GM12878 (cell line): ENCODE measurements around the gene NAA38. TPM values are rescaled to one million over a fixed set of nuclear protein-coding genes. Genes with fewer than 3 reads are reported as not detected.

Experiments
- ATF2 ChIP-seq: IDR thresholded peaks from 2 replicates; pipeline ENCODE4 v1.6.1; 2012; ENCODE audit warnings: low read length, inconsistent platforms
- BHLHE40 ChIP-seq, 2 experiments: fragments of 450-650 bp in 1 of 2; IDR thresholded peaks; 2 replicates each; pipeline ENCODE4 v1.6.1; 2011 to 2017; ENCODE audit warnings: low read depth in 2 of 2, borderline replicate concordance in 1 of 2, improper control_type of control experiment in 1 of 2, low read length in 1 of 2, mild to moderate bottlenecking in 1 of 2
- BRCA1 ChIP-seq: IDR thresholded peaks from 2 replicates; pipeline ENCODE4 v1.6.1; 2011; ENCODE audit warnings: low read depth, low read length, improper control_type of control experiment
- CREM ChIP-seq: IDR thresholded peaks from 2 replicates; pipeline ENCODE4 v1.6.1; 2014; ENCODE audit warnings: antibody characterized with exemption, low read depth
- EGR1 ChIP-seq, 2 experiments: IDR thresholded peaks; 1 replicate in 1 of 2; 2 replicates in 1 of 2; pipeline ENCODE4 v1.6.1; 2011 to 2012; ENCODE audit warnings: low read depth in 2 of 2, low read length in 2 of 2, borderline replicate concordance in 1 of 2, mild to moderate bottlenecking in 1 of 2, moderate library complexity in 1 of 2
- IRF4 ChIP-seq: IDR thresholded peaks from 2 replicates; pipeline ENCODE4 v1.6.1; 2011; ENCODE audit warnings: low read depth, low read length
- LARP7 ChIP-seq: fragments of 450-650 bp; IDR thresholded peaks from 2 replicates; pipeline ENCODE4 v1.6.1; 2017; ENCODE audit warnings: mild to moderate bottlenecking
- MYB ChIP-seq: fragments of 150-350 bp; IDR thresholded peaks from 2 replicates; pipeline ENCODE4 v1.6.1; 2014; ENCODE audit warnings: mild to moderate bottlenecking, low read depth, low read length, borderline replicate concordance
- SUZ12 ChIP-seq: fragments of 200-600 bp; sonication (generic); IDR thresholded peaks from one replicate; pipeline ENCODE4 v1.6.1; 2018; ENCODE audit warnings: antibody characterized with exemption, mild to moderate bottlenecking; ENCODE audit not compliant: unreplicated experiment
- TARDBP ChIP-seq: IDR thresholded peaks from 2 replicates; pipeline ENCODE4 v1.6.1; 2016; ENCODE audit warnings: borderline replicate concordance
- TCF12 ChIP-seq: IDR thresholded peaks from 2 replicates; pipeline ENCODE4 v1.6.1; 2011; ENCODE audit warnings: low read depth, mild to moderate bottlenecking, low read length
- WRNIP1 ChIP-seq: IDR thresholded peaks from 2 replicates; pipeline ENCODE4 v1.6.1; 2011; ENCODE audit warnings: low read depth, low read length, improper control_type of control experiment, borderline replicate concordance
- YY1 ChIP-seq: IDR thresholded peaks from 2 replicates; pipeline ENCODE4 v1.6.1; 2011; ENCODE audit warnings: low read depth, mild to moderate bottlenecking, low read length
- ZNF217 ChIP-seq: fragments of 450-650 bp; IDR thresholded peaks from 2 replicates; pipeline ENCODE4 v1.6.1; 2017; ENCODE audit warnings: antibody characterized with exemption, mild to moderate bottlenecking
- ZNF592 ChIP-seq: fragments of 450-650 bp; IDR thresholded peaks from 2 replicates; pipeline ENCODE4 v1.6.1; 2017; ENCODE audit warnings: mild to moderate bottlenecking, moderate library complexity
- polyA plus RNA-seq, 11 experiments: library from polyadenylated mRNA; depleted of rRNA in 4 of 11; unstranded in 6 of 11; stranded (reverse) in 5 of 11; fragments of >200 nt; fragmentation: Nextera tagmentation in 4 of 11; fragmentation: Illumina TruSeq in 1 of 11; extraction: Ambion mirVana in 4 of 11; extraction: Trizol in 1 of 11; gene quantifications; 1 replicate in 1 of 11; 2 replicates in 10 of 11; pipeline versions ENCODE4 v1.2.1 to v1.2.3, GENCODE V29; 2011 to 2016; ENCODE audit warnings: inconsistent platforms in 2 of 11, missing spikeins in 2 of 11, low read depth in 1 of 11
- total RNA-seq, 4 experiments: library from RNA; depleted of rRNA in 3 of 4; stranded (reverse); fragments of >200 nt in 3 of 4; fragmentation: Illumina TruSeq in 1 of 4; extraction: Trizol in 1 of 4; gene quantifications; 2 replicates each; pipeline versions ENCODE4 v1.2.1 to v1.2.3, GENCODE V29; 2013 to 2021
- TF ChIP-seq, protein P1 (sequence below): fragments of 450-650 bp; conservative IDR thresholded peaks from 2 replicates; pipeline ENCODE4 v1.6.1; 2017; ENCODE audit warnings: mild to moderate bottlenecking, moderate library complexity
- TF ChIP-seq, protein P2 (sequence below): IDR thresholded peaks from 2 replicates; pipeline ENCODE4 v1.6.1; 2011; ENCODE audit warnings: borderline replicate concordance, low read depth, mild to moderate bottlenecking, moderate library complexity, low read length; ENCODE audit not compliant: insufficient read depth, poor library complexity, severe bottlenecking

Gene NAA38
- total and polyA plus RNA-seq, 10 of the 15 experiments (the other 5 are each of a cell fraction or from before 2014, with no cell fraction given), result 31.5 to 337 (median 215) TPM

DNA sequence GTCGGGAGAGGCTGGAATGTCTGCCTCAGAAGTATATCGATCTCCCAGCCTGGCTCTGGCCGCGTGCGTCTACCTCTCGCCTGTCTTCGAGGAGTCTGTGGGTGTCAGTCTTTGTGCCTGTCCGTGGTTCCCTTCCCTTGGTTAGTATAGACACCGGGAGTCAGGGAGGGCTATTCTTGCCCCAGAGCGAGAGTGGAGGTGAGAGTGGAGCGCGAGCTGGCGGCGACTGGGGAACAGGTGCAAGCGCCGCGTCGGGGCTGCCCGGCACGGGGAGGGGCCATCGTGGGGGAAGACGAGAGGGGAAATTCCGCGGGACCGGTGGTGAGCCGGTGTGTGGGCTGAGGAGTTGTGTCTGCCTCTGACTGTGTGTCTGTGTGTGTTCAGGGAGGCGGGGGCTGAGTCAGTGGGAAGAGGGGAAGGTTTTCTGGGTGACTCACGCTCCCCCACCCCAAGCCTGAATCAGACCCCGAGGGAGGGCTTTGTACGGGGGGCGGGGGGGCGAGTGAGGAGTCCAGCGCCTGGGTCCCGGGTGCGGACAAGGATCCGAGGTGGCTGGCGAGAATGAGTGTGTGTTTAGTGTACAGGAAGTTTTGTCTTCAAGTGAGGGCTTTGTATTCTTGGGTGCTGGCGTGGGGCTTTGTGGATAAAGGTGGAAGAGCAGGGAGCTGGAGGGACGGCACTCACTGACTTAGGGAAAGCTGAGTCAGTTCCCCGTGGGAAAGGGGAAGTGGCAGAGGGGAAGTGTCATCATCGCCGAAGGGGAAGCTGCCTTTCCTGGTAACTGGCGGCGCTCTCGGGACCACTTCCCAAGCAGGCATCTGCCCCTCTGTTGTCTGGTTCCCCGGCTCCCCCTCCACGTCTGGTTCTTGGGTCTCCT, 14.7 kb downstream of the NAA38 start (continued):
- TF ChIP-seq, protein P1, sequence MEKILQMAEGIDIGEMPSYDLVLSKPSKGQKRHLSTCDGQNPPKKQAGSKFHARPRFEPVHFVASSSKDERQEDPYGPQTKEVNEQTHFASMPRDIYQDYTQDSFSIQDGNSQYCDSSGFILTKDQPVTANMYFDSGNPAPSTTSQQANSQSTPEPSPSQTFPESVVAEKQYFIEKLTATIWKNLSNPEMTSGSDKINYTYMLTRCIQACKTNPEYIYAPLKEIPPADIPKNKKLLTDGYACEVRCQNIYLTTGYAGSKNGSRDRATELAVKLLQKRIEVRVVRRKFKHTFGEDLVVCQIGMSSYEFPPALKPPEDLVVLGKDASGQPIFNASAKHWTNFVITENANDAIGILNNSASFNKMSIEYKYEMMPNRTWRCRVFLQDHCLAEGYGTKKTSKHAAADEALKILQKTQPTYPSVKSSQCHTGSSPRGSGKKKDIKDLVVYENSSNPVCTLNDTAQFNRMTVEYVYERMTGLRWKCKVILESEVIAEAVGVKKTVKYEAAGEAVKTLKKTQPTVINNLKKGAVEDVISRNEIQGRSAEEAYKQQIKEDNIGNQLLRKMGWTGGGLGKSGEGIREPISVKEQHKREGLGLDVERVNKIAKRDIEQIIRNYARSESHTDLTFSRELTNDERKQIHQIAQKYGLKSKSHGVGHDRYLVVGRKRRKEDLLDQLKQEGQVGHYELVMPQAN, result no peak; the same call in none of the 2 replicates
- TF ChIP-seq BRCA1 (0 out of 2 replicates have a peak, but pooled peaks have one; percentile 14), CREM (peak; percentile 79; the same call in 1 of the 2 replicates), TCF12 (peak; percentile 94), WRNIP1 (no peak), LARP7 (peak; percentile 74), IRF4 (peak; percentile 16; the same call in 1 of the 2 replicates), SUZ12 (no peak), ZNF217 (no peak; the same call in 1 of the 2 replicates), EGR1 (IDR thresholded peaks at IDR 0.05; ENCODE audit: borderline replicate concordance in 1 of 2, low read depth in 2 of 2, low read length in 2 of 2) (peak in 1 of 2 experiments; percentile 78; a peak in 2 of 3 replicates), ZNF592 (no peak), MYB (no peak), YY1 (peak; percentile 40), BHLHE40 (IDR thresholded peaks at IDR 0.05; ENCODE audit: borderline replicate concordance in 1 of 2, low read depth in 2 of 2, low read length in 1 of 2) (peak; percentile 80 to 83), ATF2 (no peak), TARDBP (no peak)
- TF ChIP-seq, protein P2, sequence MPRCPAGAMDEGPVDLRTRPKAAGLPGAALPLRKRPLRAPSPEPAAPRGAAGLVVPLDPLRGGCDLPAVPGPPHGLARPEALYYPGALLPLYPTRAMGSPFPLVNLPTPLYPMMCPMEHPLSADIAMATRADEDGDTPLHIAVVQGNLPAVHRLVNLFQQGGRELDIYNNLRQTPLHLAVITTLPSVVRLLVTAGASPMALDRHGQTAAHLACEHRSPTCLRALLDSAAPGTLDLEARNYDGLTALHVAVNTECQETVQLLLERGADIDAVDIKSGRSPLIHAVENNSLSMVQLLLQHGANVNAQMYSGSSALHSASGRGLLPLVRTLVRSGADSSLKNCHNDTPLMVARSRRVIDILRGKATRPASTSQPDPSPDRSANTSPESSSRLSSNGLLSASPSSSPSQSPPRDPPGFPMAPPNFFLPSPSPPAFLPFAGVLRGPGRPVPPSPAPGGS, result peak; percentile 18
